PC-9 (cell line): ENCODE measurements around the gene EYS.

ENCODE experiments used
- CTCF ChIP-seq: fragments of 200-600 bp; sonication (generic); conservative IDR thresholded peaks from 2 replicates; pipeline ENCODE4 v1.6.1; 2017; ENCODE audit warnings: mixed run types, antibody characterized with exemption, mild to moderate bottlenecking, moderate library complexity
- EZH2 ChIP-seq: fragments of 200-600 bp; sonication (generic); IDR thresholded peaks from 2 replicates; pipeline ENCODE4 v1.8.0; 2017; ENCODE audit warnings: antibody characterized with exemption, low read depth

GRCh38 chr6:64040113-64040512 lies 1666.9 kb downstream of the EYS start:
- TF ChIP-seq CTCF, result no peak
- no peak for TF ChIP-seq EZH2
